ENCODE data around the gene TRMT10B.

Gene TRMT10B, protein sequence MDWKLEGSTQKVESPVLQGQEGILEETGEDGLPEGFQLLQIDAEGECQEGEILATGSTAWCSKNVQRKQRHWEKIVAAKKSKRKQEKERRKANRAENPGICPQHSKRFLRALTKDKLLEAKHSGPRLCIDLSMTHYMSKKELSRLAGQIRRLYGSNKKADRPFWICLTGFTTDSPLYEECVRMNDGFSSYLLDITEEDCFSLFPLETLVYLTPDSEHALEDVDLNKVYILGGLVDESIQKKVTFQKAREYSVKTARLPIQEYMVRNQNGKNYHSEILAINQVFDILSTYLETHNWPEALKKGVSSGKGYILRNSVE

DNA sequence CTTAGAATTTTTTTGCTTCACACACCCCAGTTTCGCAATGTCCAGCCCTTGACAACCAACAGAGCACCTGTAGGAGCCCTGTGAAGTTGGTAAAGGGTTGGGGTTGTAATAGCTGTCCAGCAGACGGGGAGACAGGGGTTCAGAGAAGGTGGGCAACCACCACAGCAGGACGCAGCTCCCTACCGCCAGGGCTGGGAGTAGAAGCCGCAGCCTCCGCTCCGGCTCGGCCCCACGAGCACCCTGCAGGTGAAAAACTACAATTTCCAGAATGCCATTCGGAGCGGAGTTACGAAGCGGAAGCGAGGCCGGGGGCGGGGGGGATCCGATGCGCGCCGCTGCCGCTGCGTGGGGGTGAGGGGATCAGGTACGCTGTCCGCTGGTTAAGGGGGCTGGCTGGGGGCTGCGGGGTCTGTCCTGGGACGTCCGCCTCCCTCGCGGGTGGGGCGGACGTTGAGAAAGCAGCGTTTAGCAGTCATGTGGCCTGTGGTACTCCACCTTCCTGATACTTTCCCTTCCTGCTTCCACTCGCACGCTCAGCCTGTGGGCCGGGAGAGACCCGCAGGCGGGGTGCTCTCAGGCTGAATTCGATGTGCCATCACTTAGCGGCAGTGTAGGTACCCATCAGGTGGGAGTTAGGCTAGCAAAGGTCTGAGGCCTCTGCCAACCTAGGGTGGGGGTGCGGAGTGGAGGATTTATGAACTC, at the start of gene TRMT10B:
Gene TRMT10B (plus strand): TSS at position 317 of the 702 bp plus-strand sequence. CDS start 8,127 bp downstream, outside the sequence.
- DNase-seq (ENCODE audit: low spot score), result peak; percentile 63

- no peak for DNase-seq (ENCODE audit: low spot score)
These were observed 47.8 kb upstream of the TRMT10B start for GRCh38 chr9:37705787-37706186.

GRCh38 chr9:37706290-37706689, 47.3 kb upstream of the TRMT10B start:
- no peak for DNase-seq (ENCODE audit: low spot score)

GRCh38 chr9:37707748-37708147, 45.9 kb upstream of the TRMT10B start:
- DNase-seq (ENCODE audit: low spot score), result no peak

GRCh38 chr9:37710046-37710445, 43.6 kb upstream of the TRMT10B start:
- no peak for DNase-seq (ENCODE audit: low spot score)

GRCh38 chr9:37715260-37715659, 38.3 kb upstream of the TRMT10B start:
- no peak for DNase-seq (ENCODE audit: low spot score)

GRCh38 chr9:37715991-37716505, 37.6 kb upstream of the TRMT10B start:
- no peak for DNase-seq (ENCODE audit: low spot score)

- no peak for DNase-seq (ENCODE audit: low spot score)
These were observed 34.1 kb upstream of the TRMT10B start for GRCh38 chr9:37719526-37719925.

DNA sequence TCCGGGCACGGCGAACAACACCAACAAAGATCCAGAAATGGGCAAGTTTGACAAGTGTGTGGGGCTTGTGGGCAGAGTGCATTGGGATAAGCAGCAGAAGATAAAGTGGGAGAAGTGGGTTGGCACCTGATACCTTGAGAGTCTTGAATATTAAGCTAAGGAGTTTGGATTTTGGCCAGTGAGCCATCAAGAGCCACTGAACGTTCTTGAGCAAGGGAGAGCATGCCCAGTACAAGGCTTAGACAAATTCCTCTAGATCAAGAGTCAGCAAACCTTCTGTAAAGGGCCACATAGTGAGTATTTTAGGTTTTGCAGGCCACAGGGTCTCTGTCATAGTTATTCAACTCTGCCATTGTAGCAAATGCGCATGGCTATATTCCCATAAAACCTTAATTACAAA, 26.6 kb upstream of the TRMT10B start:
- DNase-seq (ENCODE audit: low spot score), result no peak

DNA sequence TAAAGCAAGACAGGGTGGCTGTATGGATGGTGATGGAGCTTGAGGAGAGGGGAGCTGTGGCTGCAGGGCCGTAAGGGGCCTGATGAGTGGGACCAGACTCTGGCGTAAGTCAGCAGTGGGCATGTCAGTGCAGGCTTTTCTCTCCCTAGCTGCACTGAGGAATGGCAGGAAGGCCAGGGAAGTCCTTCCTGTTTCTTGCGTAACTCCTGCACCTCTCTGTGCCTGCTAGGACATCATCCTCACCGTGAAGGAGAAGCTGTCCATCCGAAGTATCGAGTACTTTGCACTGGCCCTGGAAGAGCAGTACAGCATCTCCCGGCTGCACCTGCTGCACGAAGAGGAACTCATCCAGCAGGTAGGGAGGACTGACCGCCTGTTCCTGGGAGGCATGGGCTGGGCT, 24.1 kb upstream of the TRMT10B start:
- no peak for DNase-seq (ENCODE audit: low spot score)

- DNase-seq (ENCODE audit: low spot score), result no peak
These were observed 23.3 kb upstream of the TRMT10B start for GRCh38 chr9:37730256-37730655.

DNA sequence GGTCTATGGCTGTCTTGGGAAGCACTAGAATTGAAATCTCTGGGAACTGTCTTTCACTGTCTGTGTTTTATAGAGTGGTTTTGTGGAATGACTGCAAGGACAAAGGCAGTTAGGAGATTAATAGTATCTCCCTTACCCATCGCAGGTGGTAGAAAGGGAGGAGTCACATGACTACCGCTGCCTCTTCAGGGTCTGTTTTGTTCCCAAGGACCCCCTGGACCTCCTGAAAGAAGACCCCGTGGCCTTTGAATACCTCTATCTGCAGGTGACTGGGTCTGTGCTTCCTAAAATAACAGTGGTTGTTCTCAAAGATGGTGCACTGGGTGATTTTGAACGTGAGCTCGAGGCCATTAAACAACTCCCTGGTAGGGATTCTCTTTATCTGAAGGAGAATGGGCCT, 22.8 kb upstream of the TRMT10B start:
- no peak for DNase-seq (ENCODE audit: low spot score)

DNA sequence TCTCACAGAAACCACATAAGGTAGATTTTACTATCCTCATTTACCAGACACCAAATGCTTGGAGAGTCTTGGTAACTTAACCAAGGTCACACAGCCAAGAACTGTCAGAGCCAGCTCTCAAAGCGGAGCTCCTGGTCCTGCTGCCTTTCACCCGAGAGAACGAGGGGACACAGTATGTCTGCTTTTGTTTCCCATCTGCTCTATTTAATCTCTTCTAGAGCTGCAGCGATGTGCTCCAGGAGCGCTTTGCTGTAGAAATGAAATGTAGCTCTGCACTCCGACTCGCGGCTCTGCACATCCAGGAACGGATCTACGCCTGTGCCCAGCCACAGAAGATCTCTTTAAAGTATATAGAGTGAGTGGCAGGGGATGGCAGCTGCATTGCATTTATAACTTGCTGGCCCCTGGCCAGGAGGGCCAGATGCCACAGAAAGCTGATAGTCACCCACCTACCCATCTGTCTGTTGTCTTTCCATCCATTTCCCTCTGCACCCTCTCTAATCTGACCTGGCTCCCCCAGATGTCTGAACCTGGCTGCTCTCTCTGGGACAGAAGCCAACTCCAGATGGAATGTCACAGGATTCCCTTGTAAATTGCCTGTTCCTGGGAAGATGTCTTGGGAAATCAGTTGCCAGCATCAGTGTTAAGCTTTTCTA, 21.4 kb upstream of the TRMT10B start:
- no peak for DNase-seq (ENCODE audit: low spot score)

- no peak for DNase-seq (ENCODE audit: low spot score)
These were observed 20.7 kb upstream of the TRMT10B start for GRCh38 chr9:37732952-37733351.

DNA sequence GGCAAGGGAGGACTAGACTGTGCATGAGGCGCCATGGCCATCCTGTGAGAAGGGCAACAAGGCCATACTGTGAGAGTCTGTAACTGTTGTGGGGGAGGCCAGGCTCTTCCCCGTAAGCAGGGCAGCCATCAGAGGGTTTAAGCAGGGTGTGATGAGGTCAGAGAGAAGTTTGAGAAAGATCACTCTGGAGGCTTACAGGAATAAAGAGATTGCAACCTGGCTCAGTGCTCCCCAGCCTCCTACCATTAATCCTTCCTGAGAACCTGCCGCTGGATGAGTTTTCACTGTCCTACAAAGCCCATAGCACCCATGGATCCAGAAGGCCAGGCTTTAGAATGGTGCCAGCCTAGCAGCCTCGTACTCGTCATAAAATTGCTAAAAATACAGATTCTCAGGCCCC, 14.4 kb upstream of the TRMT10B start:
- DNase-seq (ENCODE audit: low spot score), result no peak

DNA sequence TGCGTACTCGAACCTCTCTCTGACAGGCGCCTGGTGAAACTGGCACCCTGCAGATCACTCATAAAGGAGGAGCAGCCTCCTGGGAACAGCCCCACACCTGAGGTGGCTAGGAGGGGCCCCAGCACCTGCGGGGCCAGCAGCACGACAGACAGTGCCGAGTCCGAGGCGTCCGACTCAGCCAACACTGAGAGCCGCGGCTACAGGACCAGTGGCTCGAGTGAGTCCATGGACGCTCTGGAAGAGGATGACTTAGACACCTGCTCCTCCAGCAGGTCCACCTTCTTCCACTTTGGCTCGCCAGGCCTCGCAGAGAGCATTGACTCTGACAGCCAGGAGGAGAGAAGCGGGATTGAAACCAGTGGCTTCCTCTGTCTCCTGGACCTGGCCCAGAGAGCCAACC, 13.5 kb upstream of the TRMT10B start:
- no peak for DNase-seq (ENCODE audit: low spot score)

GRCh38 chr9:37740631-37741328, 12.8 kb upstream of the TRMT10B start:
- no peak for DNase-seq (ENCODE audit: low spot score)

DNA sequence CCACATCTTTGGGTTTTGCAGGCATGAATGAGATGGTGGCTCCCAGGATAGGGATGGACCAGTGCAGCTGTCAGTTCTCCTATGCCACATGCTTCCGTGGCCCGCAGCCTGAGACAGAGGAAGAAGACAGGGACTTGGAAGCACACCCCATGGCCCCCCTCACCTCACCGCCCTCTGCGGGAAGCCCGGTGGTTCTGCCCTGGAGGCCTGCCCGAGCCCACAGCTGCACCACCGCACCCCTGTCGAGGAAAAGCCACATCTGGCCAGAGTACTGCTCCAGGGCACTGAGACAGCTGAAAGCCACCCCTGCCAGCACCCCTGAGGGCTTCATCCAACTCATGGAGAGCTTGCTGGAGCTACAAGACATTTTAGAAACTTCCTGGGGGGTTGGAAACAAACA, 7.6 kb upstream of the TRMT10B start:
- no peak for DNase-seq (ENCODE audit: low spot score)

DNA sequence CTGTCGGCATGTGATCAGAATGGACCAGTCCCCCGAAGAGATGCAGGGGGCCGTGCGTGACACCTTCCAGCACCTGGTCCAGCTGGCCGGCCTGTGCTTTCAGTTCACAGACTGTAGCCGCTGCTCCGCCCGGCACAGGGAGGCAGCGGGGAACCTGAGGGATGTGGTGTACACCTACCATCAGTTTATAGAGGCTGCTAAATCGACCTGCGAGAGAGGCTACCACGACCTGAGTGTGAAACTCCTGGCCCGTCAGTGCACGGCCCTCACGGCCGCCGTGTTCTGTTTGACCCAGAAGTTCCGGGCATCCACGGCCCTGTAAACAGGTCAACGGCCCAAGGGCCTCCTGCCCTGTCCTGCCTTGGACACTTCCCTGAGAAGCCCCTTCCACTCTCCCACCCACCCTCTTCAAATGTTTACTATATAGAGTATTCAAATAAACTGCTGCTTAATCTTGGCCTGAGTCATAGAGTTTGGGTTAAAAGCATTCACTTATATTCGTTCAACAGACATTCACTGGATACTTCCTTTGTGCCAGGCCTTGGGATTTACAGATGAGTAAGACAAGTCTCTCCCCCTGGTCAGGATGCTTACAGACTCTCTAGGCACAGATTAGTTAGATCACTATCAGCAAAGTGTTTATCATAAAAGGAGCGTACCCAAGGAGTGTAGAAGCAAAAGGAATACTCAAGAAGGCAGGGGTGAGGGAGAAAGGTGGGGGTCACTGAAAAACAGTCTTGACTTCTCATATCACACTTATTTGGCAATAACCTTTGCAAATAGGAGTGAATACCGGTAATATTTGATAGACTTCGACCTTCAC, 6.9 kb upstream of the TRMT10B start:
- DNase-seq (ENCODE audit: low spot score), result no peak

- DNase-seq (ENCODE audit: low spot score), result peak; percentile 66
These were observed 6.3 kb upstream of the TRMT10B start for GRCh38 chr9:37747271-37747753.

DNA sequence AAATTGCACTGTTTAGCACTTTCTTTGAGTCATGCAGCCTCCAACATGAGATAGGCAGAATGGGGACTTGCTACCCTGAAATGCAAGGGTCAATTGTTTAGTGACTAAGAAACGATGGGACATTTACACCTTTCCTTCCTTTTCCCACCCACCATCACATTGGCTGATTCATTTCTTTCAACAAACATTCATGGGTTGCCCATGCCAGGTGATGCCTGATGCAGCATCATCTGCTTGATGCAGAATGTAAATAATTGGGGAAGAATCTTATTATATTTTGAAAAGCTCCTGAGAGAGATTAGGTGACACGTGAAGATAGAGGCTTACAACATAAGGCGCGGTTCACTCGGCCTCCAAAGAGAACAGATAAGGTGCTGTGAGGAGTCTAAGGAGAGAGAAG, 4.5 kb upstream of the TRMT10B start:
- no peak for DNase-seq (ENCODE audit: low spot score)

Measured in kidney capillary endothelial cell (primary cell).